HG02884 (cell line): ENCODE results near the gene ITPRID1.

Source experiments
- ATAC-seq: cut with Tn5 transposase; IDR thresholded peaks from one replicate; pipeline ENCODE4 v1.9.1; 2021; ENCODE audit warnings: mild to moderate bottlenecking, moderate library complexity; ENCODE audit not compliant: unreplicated experiment

The ITPRID1 gene

GRCh38 chr7:31692871-31693270 lies 179.0 kb downstream of the ITPRID1 start:
- ATAC-seq, result no peak

DNA sequence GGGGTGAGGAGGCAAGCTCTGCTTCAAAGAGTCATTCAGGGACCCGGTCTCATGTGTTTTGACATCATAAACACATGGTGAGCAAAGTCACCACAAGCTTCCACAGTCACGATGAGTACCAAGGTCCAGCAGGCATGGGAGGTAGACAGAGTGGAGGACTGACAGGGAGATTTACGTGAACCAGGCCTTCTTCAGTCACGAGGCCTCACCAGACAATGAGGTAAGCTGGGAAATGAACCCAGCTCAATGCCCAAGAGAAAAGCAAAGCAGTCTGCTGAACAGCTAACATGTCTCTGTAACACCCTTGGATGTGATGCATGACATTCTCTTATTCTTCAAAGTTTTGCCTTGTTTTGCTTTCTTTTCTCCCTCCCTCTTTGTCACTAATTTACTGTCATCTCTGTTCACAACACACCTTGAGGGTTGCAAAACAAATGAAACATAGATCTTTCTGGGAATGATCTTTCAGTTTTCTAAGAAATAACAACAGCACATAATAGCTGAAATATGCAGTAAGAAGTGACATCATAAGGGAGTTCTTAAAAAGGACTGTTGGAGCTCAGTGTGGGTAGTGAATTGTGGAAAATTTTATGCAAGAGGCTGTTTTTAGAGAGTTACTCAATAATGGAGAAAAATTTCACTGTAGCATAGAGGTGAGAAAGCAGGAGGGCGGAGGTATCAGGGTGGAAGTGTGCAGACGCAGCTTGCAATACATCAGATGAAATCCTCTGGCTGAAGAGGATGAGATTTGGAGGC lies 182.1 kb downstream of the ITPRID1 start:
- ATAC-seq, result peak; percentile 51

DNA sequence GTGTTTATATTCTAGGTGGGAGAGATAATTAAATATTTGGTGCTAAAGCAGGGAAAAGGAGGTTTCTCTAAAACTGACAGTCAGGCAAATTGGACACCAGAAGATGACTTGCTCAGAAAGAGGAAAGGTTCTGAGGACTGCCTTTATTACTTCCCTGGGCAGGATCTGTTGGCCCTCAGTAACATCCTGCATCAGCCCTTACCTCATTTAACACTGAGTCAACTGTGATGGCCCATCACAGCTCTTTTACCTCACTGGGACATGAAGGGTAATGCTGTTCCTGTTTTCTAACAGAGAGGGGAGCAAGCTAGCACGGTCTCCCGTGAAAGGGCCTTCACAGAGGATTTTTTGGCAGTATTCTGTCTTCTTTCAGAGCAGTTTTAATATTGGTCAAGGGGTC lies 185.2 kb downstream of the ITPRID1 start:
- ATAC-seq, result no peak

DNA sequence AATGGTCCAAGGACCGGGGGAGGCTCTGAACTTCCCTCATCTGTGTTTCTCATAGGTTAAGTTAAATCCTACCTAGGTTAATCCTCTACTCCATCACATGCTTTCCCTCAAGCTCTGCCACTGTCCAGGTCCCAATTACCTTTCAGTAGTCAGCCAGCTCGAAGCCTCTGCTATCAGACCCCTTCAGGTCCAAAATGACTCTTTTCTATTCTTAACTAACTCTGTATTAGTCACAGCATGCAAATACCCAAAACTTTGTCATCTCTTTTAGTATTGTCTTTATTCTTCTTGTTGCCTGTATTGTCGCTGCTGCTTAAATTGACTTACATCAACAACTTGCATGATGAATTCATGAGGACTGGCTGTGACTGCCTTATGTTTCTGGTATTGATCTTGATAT lies 188.5 kb downstream of the ITPRID1 start:
- ATAC-seq, result peak; percentile 46

- ATAC-seq, result peak; percentile 68
These were observed 191.5 kb downstream of the ITPRID1 start for GRCh38 chr7:31705377-31705776.

DNA sequence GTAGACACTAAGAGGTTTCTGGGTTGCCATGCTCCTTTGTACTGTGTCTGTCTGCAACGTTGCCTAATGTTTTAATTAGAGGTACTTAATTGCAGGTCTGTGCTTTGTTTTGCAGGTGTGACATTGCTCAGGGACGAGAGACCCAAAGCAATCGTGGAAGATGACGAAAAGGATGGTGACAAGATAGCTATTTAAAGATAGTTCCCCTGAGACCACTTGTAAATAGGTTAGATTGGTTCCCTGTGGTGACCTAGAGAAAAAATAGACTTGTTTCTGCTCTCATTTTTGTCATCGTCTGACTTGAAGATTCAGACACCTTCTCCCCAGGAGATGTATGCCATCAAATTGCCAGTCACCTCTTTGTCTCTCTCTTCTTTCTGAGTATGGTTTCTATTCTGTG lies 193.2 kb downstream of the ITPRID1 start:
- no peak for ATAC-seq
